SK-N-SH (cell line): ENCODE data around the gene CNOT4. TPM values are rescaled to one million over a fixed set of nuclear protein-coding genes. Genes with fewer than 3 reads are reported as not detected.

ENCODE experiments used
- CTCF ChIA-PET: fragments of 300-600, 350-600 bp; formaldehyde crosslinking; extraction: SDS; loops from one replicate; lab custom pipeline; 2021; lab: Yijun Ruan, JAX
- POLR2A ChIA-PET: fragments of 350-600 bp; sonication (Branson Sonifier 250); formaldehyde crosslinking; extraction: SDS; loops from one replicate; lab custom pipeline; 2020; ENCODE audit warnings: antibody characterized with exemption, inconsistent platforms; lab: Yijun Ruan, JAX
- DNase-seq: peaks from one replicate; pipeline ENCODE4 v3.0.0; 2012
- H2AFZ ChIP-seq: fragments of 200-600 bp; sonication (generic); 2 replicates; pipeline ENCODE4 v1.8.1; 2016; ENCODE audit warnings: antibody characterized with exemption, mild to moderate bottlenecking, low read depth
- H3F3A ChIP-seq: fragments of 200-600 bp; sonication (generic); replicated peaks from 2 replicates; pipeline ENCODE3; 2016; ENCODE audit warnings: antibody characterized with exemption, mild to moderate bottlenecking; ENCODE audit not compliant: insufficient read depth
- H3K27ac ChIP-seq, 2 experiments: fragments of 200-500 bp in 1 of 2; fragments of 200-600 bp in 1 of 2; sonication (Bioruptor generic) in 1 of 2; sonication (generic), shearing (Covaris generic) in 1 of 2; 2 replicates each; pipeline versions ENCODE4 v1.5.1 to v1.6.1; 2014 to 2016; ENCODE audit warnings: low read depth in 2 of 2, inconsistent platforms in 1 of 2, low read length in 1 of 2, mild to moderate bottlenecking in 1 of 2, mixed read lengths in 1 of 2
- H3K27me3 ChIP-seq: fragments of 200-600 bp; sonication (generic), shearing (Covaris generic); 2 replicates; pipeline ENCODE4 v1.6.1; 2016; ENCODE audit warnings: mixed run types; ENCODE audit not compliant: insufficient read depth
- H3K36me3 ChIP-seq, 2 experiments: fragments of 200-500 bp in 1 of 2; fragments of 200-600 bp in 1 of 2; sonication (Bioruptor generic) in 1 of 2; sonication (generic) in 1 of 2; replicated peaks in 1 of 2; 2 replicates each; pipeline versions ENCODE3 to v1.5.1; 2014 to 2016; ENCODE audit warnings: low read length in 1 of 2, mild to moderate bottlenecking in 1 of 2; ENCODE audit not compliant: insufficient read depth in 2 of 2, control insufficient read depth in 1 of 2
- H3K4me1 ChIP-seq, 2 experiments: fragments of 200-500 bp in 1 of 2; fragments of 200-600 bp in 1 of 2; sonication (Bioruptor generic) in 1 of 2; sonication (generic), shearing (Covaris generic) in 1 of 2; 2 replicates each; pipeline versions ENCODE4 v1.5.1 to v1.6.1; 2014 to 2016; ENCODE audit warnings: low read depth in 1 of 2, low read length in 1 of 2, mixed run types in 1 of 2; ENCODE audit not compliant: insufficient read depth in 2 of 2, control insufficient read depth in 1 of 2
- H3K4me2 ChIP-seq: fragments of 200-600 bp; sonication (generic), shearing (Covaris generic); 2 replicates; pipeline ENCODE4 v1.6.1; 2017; ENCODE audit warnings: mixed run types
- H3K4me3 ChIP-seq, 2 experiments: fragments of 200-500 bp in 1 of 2; fragments of 200-600 bp in 1 of 2; sonication (Bioruptor generic) in 1 of 2; sonication (generic), shearing (Covaris generic) in 1 of 2; 2 replicates each; pipeline versions ENCODE4 v1.5.1 to v1.8.1; 2014 to 2016; ENCODE audit warnings: low read depth in 2 of 2, inconsistent platforms in 1 of 2, low read length in 1 of 2, mild to moderate bottlenecking in 1 of 2, mixed read lengths in 1 of 2, moderate library complexity in 1 of 2
- H3K79me2 ChIP-seq: fragments of 200-600 bp; sonication (generic); 2 replicates; pipeline ENCODE4 v1.8.1; 2017; ENCODE audit warnings: mild to moderate bottlenecking; ENCODE audit not compliant: insufficient read depth
- H3K9ac ChIP-seq: fragments of 200-600 bp; sonication (generic); 2 replicates; pipeline ENCODE4 v1.6.1; 2017; ENCODE audit warnings: mixed run types
- H3K9me2 ChIP-seq: fragments of 200-600 bp; sonication (generic); 2 replicates; pipeline ENCODE4 v1.6.1; 2017; ENCODE audit warnings: mixed run types
- H3K9me3 ChIP-seq: fragments of 200-600 bp; sonication (generic); 2 replicates; pipeline ENCODE4 v1.6.1; 2017; ENCODE audit warnings: mixed run types, mild to moderate bottlenecking, moderate library complexity
- H4K20me1 ChIP-seq: fragments of 200-600 bp; sonication (generic); 2 replicates; pipeline ENCODE4 v1.6.1; 2017; ENCODE audit warnings: mild to moderate bottlenecking, mixed run types; ENCODE audit not compliant: insufficient read depth
- FOSL2 ChIP-seq: IDR thresholded peaks from 2 replicates; pipeline ENCODE4 v1.4.0; 2012; ENCODE audit warnings: low read depth, mild to moderate bottlenecking, moderate library complexity, borderline replicate concordance
- FOXJ3 ChIP-seq: sonication (generic); formaldehyde crosslinking; IDR thresholded peaks from 2 replicates; pipeline ENCODE4 v1.5.1; 2020; ENCODE audit warnings: mild to moderate bottlenecking, missing genetic modification reagents
- FOXM1 ChIP-seq: IDR thresholded peaks from 2 replicates; pipeline ENCODE4 v1.4.0; 2012; ENCODE audit warnings: low read depth, mild to moderate bottlenecking
- MEF2A ChIP-seq: IDR thresholded peaks from 2 replicates; pipeline ENCODE4 v1.4.0; 2012; ENCODE audit warnings: low read depth, borderline replicate concordance
- MXI1 ChIP-seq: IDR thresholded peaks from 2 replicates; pipeline ENCODE4 v1.6.1; 2012; ENCODE audit warnings: mild to moderate bottlenecking, low read depth, low read length, improper control_type of control experiment
- NFIC ChIP-seq: IDR thresholded peaks from 2 replicates; pipeline ENCODE4 v1.4.0; 2012; ENCODE audit warnings: borderline replicate concordance
- NRF1 ChIP-seq: IDR thresholded peaks from 2 replicates; pipeline ENCODE4 v1.6.1; 2012; ENCODE audit warnings: low read depth, mild to moderate bottlenecking, low read length
- POLR2AphosphoS5 ChIP-seq: IDR thresholded peaks from 2 replicates; pipeline ENCODE4 v1.6.1; 2012; ENCODE audit warnings: low read depth, low read length
- RCOR1 ChIP-seq: fragments of 150-350 bp; IDR thresholded peaks from 2 replicates; pipeline ENCODE4 v1.6.1; 2017; ENCODE audit warnings: antibody characterized with exemption, low read length
- RFX5 ChIP-seq: IDR thresholded peaks from 2 replicates; pipeline ENCODE4 v1.6.1; 2012; ENCODE audit warnings: mild to moderate bottlenecking, improper control_type of control experiment, low read length
- RXRA ChIP-seq: IDR thresholded peaks from 2 replicates; pipeline ENCODE4 v1.4.0; 2012; ENCODE audit warnings: low read depth, mild to moderate bottlenecking, borderline replicate concordance
- SIN3A ChIP-seq: IDR thresholded peaks from 2 replicates; pipeline ENCODE4 v1.6.1; 2012; ENCODE audit warnings: low read depth, mild to moderate bottlenecking, low read length, moderate library complexity, borderline replicate concordance
- TCF12 ChIP-seq: IDR thresholded peaks from 2 replicates; pipeline ENCODE4 v1.4.0; 2012
- USF1 ChIP-seq: IDR thresholded peaks from 2 replicates; pipeline ENCODE4 v1.4.0; 2012; ENCODE audit warnings: low read depth, borderline replicate concordance
- USF2 ChIP-seq: fragments of 150-350 bp; IDR thresholded peaks from 2 replicates; pipeline ENCODE4 v1.6.1; 2017; ENCODE audit warnings: antibody characterized with exemption, low read length, low read depth, borderline replicate concordance
- YY1 ChIP-seq: IDR thresholded peaks from 2 replicates; pipeline ENCODE4 v1.4.0; 2012; ENCODE audit warnings: low read depth, mild to moderate bottlenecking
- WGBS: methylation state at CpG from one replicate; pipeline ENCODE4 v1.1.6; 2017; ENCODE audit warnings: low lambda C conversion rate; 5-methylcytosine and 5-hydroxymethylcytosine counted together
- polyA plus RNA-seq, 3 experiments: library from polyadenylated mRNA; depleted of rRNA; stranded (reverse); fragments of >200 nt; gene quantifications; 2 replicates each; pipeline ENCODE4 v1.2.3, GENCODE V29; 2012
- TF ChIP-seq, protein P1 (sequence below): IDR thresholded peaks from 2 replicates; pipeline ENCODE4 v1.4.0; 2012; ENCODE audit warnings: low read depth, borderline replicate concordance
- TF ChIP-seq, protein P2 (sequence below): fragments of 150-350 bp; IDR thresholded peaks from 2 replicates; pipeline ENCODE4 v1.6.1; 2016; ENCODE audit warnings: mild to moderate bottlenecking, low read depth, low read length

CNOT4 gene
- polyA plus RNA-seq, 1 of the 3 experiments (the other 2 are of a cell fraction): 8.0 TPM

GRCh38 chr7:135463908-135464307, 46.0 kb downstream of the CNOT4 start:
- no peaks in the 10 kb centered on the region for H3K27me3 ChIP-seq
- no peak overlapping the region for H3K27ac ChIP-seq
- no peak overlapping the region for H3K4me2 ChIP-seq
- ChIA-PET POLR2A (no interaction called here), CTCF (interaction anchor here (1.6 kb wide), 1 partner anchor 183 kb away, joined by 4 read pairs; no protein-coding TSS in a partner anchor)
- H3K4me1 ChIP-seq: peaks cover 0 to 16% of the 10 kb centered on the region in 2 experiments; a peak in 2 of 4 replicates
- no peaks in the 10 kb centered on the region for H3K9me2 ChIP-seq
- H3K36me3 ChIP-seq: no peaks in the 10 kb centered on the region
- H4K20me1 ChIP-seq: peaks cover 29% of the 10 kb centered on the region
- TF ChIP-seq FOSL2 (no peak), MXI1 (no peak), RXRA (no peak), USF1 (no peak), MEF2A (no peak), FOXJ3 (CRISPR knock-in tag) (no peak), POLR2AphosphoS5 (no peak)
- 98% methylated on average over 3 of the region's 3 CpGs for WGBS
- peaks cover 88% of the 10 kb centered on the region for H3K79me2 ChIP-seq
- H3K4me3 ChIP-seq: no peak overlapping the region
- DNase-seq: no peak
- H2AFZ ChIP-seq: no peak overlapping the region
- H3K9me3 ChIP-seq: no peaks in the 10 kb centered on the region
- peaks cover 5% of the 10 kb centered on the region for H3F3A ChIP-seq
- no peak overlapping the region for H3K9ac ChIP-seq

GRCh38 chr7:135459951-135460567, 49.8 kb downstream of the CNOT4 start:
- no peak overlapping the region for H3K9ac ChIP-seq
- CTCF ChIA-PET: interaction anchor here (0.5 to 1.8 kb wide), 8 partner anchors 20 to 186 kb away, joined by 3 to 5 read pairs (median 3); no protein-coding TSS in a partner anchor
- no peaks in the 10 kb centered on the region for H3K9me2 ChIP-seq
- no peak overlapping the region for H3K4me2 ChIP-seq
- H3K79me2 ChIP-seq: peaks cover 84% of the 10 kb centered on the region
- peak overlapping the region in 1 of 2 experiments; percentile 90; a peak in 2 of 4 replicates for H3K27ac ChIP-seq
- POLR2A ChIA-PET: no interaction called here
- H2AFZ ChIP-seq: no peak overlapping the region
- peaks cover 44% of the 10 kb centered on the region for H4K20me1 ChIP-seq
- no peaks in the 10 kb centered on the region for H3F3A ChIP-seq
- H3K27me3 ChIP-seq: no peaks in the 10 kb centered on the region
- no peak for DNase-seq
- TF ChIP-seq, protein P1, sequence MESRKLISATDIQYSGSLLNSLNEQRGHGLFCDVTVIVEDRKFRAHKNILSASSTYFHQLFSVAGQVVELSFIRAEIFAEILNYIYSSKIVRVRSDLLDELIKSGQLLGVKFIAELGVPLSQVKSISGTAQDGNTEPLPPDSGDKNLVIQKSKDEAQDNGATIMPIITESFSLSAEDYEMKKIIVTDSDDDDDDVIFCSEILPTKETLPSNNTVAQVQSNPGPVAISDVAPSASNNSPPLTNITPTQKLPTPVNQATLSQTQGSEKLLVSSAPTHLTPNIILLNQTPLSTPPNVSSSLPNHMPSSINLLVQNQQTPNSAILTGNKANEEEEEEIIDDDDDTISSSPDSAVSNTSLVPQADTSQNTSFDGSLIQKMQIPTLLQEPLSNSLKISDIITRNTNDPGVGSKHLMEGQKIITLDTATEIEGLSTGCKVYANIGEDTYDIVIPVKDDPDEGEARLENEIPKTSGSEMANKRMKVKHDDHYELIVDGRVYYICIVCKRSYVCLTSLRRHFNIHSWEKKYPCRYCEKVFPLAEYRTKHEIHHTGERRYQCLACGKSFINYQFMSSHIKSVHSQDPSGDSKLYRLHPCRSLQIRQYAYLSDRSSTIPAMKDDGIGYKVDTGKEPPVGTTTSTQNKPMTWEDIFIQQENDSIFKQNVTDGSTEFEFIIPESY: no peak
- no peak for TF ChIP-seq FOSL2
- TF ChIP-seq SIN3A: no peak
- no peak for TF ChIP-seq NFIC
- no peak for TF ChIP-seq USF2
- TF ChIP-seq RCOR1: no peak
- TF ChIP-seq TCF12: no peak
- no peak for TF ChIP-seq NRF1
- TF ChIP-seq RFX5: no peak
- TF ChIP-seq RXRA: no peak
- no peak for TF ChIP-seq YY1
- TF ChIP-seq FOXM1: no peak
- TF ChIP-seq, protein P2, sequence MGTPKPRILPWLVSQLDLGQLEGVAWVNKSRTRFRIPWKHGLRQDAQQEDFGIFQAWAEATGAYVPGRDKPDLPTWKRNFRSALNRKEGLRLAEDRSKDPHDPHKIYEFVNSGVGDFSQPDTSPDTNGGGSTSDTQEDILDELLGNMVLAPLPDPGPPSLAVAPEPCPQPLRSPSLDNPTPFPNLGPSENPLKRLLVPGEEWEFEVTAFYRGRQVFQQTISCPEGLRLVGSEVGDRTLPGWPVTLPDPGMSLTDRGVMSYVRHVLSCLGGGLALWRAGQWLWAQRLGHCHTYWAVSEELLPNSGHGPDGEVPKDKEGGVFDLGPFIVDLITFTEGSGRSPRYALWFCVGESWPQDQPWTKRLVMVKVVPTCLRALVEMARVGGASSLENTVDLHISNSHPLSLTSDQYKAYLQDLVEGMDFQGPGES: no peak
- TF ChIP-seq, all 33 proteins: peak for 0
- Histone ChIP-seq H3K4me3 (no peak overlapping the region), H3K4me1 (peaks cover 0 to 20% of the 10 kb centered on the region in 2 experiments; a peak in 2 of 4 replicates), H3K9me3 (no peaks in the 10 kb centered on the region), H3K36me3 (no peaks in the 10 kb centered on the region)
- 93% methylated on average over 4 of the region's 4 CpGs for WGBS
